RWPE2 (cell line): Measurements from ENCODE around the gene PLCH1.

Experiments
- ATAC-seq: fragments of 200-7000 bp; cut with Tn5 transposase; 3 replicates; pipeline ENCODE4 v1.9.1; 2021; ENCODE audit warnings: low read depth
- DNase-seq: peaks from one replicate; pipeline ENCODE4 v3.0.0-alpha.2; 2020; ENCODE audit warnings: low spot score
- H3K27ac ChIP-seq: fragments of 450-650 bp; 2 replicates; pipeline ENCODE4 v1.5.1; 2017; ENCODE audit warnings: mild to moderate bottlenecking; ENCODE audit not compliant: poor library complexity, severe bottlenecking
- H3K27me3 ChIP-seq: fragments of 250-450 bp; sonication (Bioruptor Pico); 2 replicates; pipeline ENCODE4 v1.5.1; 2021; ENCODE audit warnings: mild to moderate bottlenecking, moderate library complexity; ENCODE audit not compliant: insufficient read depth, poor library complexity, severe bottlenecking
- H3K36me3 ChIP-seq: fragments of 250-450 bp; sonication (Bioruptor Pico); 2 replicates; pipeline ENCODE4 v1.5.1; 2020; ENCODE audit warnings: low read depth, mild to moderate bottlenecking, moderate library complexity
- H3K4me1 ChIP-seq: fragments of 250-450 bp; sonication (Bioruptor Pico); 2 replicates; pipeline ENCODE4 v1.5.1; 2021; ENCODE audit warnings: mild to moderate bottlenecking, moderate library complexity; ENCODE audit not compliant: insufficient read depth, poor library complexity, severe bottlenecking
- H3K4me3 ChIP-seq: fragments of 250-450 bp; sonication (Bioruptor Pico); 2 replicates; pipeline ENCODE4 v1.5.1; 2021; ENCODE audit warnings: mild to moderate bottlenecking, moderate library complexity; ENCODE audit not compliant: severe bottlenecking
- H3K9me3 ChIP-seq: fragments of 250-450 bp; sonication (Bioruptor Pico); 2 replicates; pipeline ENCODE4 v1.5.1; 2021; ENCODE audit warnings: mild to moderate bottlenecking, moderate library complexity; ENCODE audit not compliant: severe bottlenecking
- CTCF ChIP-seq: fragments of 450-650 bp; IDR thresholded peaks from one replicate; pipeline ENCODE4 v1.5.1; 2017; ENCODE audit warnings: mild to moderate bottlenecking, moderate library complexity; ENCODE audit not compliant: poor library complexity, severe bottlenecking

PLCH1 gene

GRCh38 chr3:155342344-155342743 lies 402.5 kb downstream of the PLCH1 start:
- no peaks in the 10 kb centered on the region for H3K36me3 ChIP-seq
- no peaks in the 10 kb centered on the region for H3K27me3 ChIP-seq
- H3K4me3 ChIP-seq: no peak overlapping the region
- no peak for ATAC-seq
- no peak for DNase-seq
- no peaks in the 10 kb centered on the region for H3K4me1 ChIP-seq
- H3K9me3 ChIP-seq: no peaks in the 10 kb centered on the region
- no peak overlapping the region for H3K27ac ChIP-seq
- no peak for TF ChIP-seq CTCF

DNA sequence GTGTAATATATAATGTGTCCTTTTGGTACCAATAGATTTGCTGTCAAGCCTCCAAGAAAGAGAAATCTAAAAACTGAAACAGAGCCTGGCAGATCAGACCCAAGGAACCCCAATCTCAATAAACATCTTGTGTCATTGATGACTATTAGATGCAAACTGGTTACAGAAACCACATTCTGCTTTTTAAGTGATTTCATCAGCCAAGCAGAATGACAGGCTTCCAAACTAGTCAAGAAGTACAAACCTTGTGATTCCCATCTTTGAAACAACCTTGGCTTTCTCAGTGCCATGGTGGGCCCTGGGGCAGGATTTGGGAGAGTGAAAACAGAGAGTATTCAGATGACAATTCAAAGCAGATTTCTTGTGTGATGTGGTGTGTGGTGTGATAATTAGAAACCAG lies 405.8 kb downstream of the PLCH1 start:
- no peaks in the 10 kb centered on the region for H3K27me3 ChIP-seq
- DNase-seq: no peak
- no peaks in the 10 kb centered on the region for H3K9me3 ChIP-seq
- no peak for ATAC-seq
- H3K4me3 ChIP-seq: no peak overlapping the region
- no peaks in the 10 kb centered on the region for H3K4me1 ChIP-seq
- H3K36me3 ChIP-seq: no peaks in the 10 kb centered on the region
- no peak for TF ChIP-seq CTCF
- H3K27ac ChIP-seq: no peak overlapping the region

- Histone ChIP-seq H3K4me3 (no peak overlapping the region), H3K4me1 (no peaks in the 10 kb centered on the region), H3K27ac (no peak overlapping the region), H3K27me3 (no peaks in the 10 kb centered on the region), H3K9me3 (no peaks in the 10 kb centered on the region), H3K36me3 (no peaks in the 10 kb centered on the region)
- ATAC-seq: no peak
- no peak for TF ChIP-seq CTCF
- no peak for DNase-seq
Measured at GRCh38 chr3:155335724-155336354, 409.0 kb downstream of the PLCH1 start.

DNA sequence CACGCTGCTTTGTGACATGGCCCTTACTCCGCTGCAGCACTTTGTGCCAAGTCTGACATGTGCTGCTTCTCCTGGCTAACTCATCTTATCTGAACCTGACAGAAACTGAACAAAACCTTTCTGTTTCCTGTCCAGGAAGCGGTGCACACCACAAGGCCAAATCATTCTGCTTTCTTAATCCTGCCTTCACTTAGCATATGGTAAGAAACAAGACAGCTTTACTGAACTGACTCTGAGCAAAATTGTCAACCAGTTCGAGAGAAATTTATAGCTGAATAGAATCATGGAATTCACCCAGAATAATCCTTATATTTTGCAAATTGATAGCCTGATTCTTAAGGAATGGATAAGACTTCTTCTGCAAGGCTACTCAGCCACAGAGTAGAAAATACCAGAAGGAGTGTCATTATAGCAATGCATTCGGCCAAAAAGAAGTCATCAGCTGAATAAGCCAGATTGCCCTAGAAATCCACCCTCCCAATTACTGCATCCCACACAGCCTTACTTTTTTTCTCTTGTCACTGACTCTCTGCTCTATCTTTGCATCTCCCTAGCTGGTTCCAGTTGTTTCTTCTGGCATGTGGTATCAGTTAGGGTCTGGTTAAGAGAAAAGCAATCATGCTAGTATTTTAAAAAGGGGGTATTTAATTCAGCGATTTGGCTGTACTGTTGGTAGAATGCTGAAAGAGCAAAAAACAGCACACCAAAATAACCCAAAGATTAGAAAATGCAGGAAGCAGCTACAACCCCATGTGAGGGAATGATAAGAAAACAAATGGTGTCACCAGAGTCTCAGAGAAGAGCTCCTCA lies 409.8 kb downstream of the PLCH1 start:
- Histone ChIP-seq H3K27ac (no peak overlapping the region), H3K4me1 (no peaks in the 10 kb centered on the region), H3K9me3 (no peaks in the 10 kb centered on the region), H3K36me3 (no peaks in the 10 kb centered on the region), H3K4me3 (no peak overlapping the region), H3K27me3 (no peaks in the 10 kb centered on the region)
- TF ChIP-seq CTCF: no peak
- no peak for ATAC-seq
- DNase-seq: no peak
